Fibroblast of skin of scalp (primary cell): ENCODE results near the gene EFCC1. TPM values are rescaled to one million over a fixed set of nuclear protein-coding genes. Genes with fewer than 3 reads are reported as not detected.
A peak's percentile ranks its signal among the peaks of the same experiment; 100 is the strongest.

ENCODE experiments used
- DNase-seq: peaks from one replicate; pipeline ENCODE4 v3.0.0-alpha.2; 2013
- polyA plus RNA-seq, 2 experiments: library from polyadenylated mRNA; unstranded; fragments of 120-200 nt; gene quantifications; one replicate each; pipeline ENCODE4 v1.2.1, GENCODE V29; 2013; ENCODE audit not compliant: insufficient read length in 2 of 2

The EFCC1 gene, protein sequence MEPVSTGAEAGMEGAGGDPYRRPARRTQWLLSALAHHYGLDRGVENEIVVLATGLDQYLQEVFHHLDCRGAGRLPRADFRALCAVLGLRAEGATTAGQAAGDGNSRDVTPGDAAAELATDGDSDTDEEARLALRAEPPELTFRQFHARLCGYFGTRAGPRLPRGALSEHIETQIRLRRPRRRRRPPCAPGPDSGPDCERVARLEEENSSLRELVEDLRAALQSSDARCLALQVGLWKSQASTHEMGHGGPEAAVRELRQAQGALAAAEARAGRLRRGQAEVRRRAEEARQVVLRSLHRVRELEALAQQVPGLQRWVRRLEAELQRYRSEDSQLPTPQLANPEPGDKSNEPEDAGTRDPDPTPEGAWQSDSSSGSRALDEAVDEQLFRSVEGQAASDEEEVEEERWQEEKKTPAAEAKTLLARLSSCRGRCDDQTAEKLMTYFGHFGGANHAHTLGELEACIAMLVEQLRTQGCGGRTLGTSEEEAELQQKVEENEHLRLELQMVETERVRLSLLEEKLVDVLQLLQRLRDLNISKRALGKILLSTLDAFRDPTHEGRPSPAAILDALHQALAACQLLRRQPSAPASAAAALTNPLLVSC
- polyA plus RNA-seq (2013, experiment 1 of 2; ENCODE audit: insufficient read length) = not detected
- 0.09 TPM for polyA plus RNA-seq (2013, experiment 2 of 2; ENCODE audit: insufficient read length)

DNA sequence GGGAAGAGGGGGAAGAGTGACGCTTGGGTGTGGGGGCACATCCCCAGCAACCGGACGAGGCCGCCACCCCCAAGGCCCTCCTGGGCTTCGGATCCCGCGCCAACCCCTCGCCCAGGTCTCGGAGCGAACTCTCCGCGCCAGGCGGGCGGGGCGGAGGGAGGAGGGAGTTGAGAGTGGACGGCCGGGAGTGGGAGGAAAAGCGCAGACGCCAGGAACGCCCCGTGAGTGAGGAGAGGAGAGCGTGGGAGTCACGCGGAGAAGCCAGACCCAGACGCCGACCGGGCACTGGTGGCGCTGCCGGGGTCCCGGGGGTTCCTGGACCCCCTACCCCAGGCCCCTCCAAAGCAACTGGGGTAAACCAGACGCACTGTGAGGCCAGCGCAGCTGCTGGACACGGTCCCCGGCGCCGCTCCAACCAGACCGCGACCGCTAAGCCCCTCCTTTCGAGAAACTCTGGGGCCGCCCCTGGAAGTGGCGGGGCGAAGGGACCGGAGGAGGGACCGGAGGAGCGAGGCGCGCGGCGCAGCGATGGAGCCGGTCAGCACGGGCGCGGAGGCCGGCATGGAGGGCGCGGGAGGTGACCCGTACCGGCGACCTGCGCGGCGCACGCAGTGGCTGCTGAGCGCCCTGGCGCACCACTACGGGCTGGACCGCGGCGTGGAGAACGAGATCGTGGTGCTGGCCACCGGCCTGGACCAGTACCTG, at the start of gene EFCC1:
Gene EFCC1, plus strand, starts transcription at position 204 of the 705 bp plus-strand sequence. Its CDS starts 325 bp downstream, at position 529.
- DNase-seq = no peak

DNA sequence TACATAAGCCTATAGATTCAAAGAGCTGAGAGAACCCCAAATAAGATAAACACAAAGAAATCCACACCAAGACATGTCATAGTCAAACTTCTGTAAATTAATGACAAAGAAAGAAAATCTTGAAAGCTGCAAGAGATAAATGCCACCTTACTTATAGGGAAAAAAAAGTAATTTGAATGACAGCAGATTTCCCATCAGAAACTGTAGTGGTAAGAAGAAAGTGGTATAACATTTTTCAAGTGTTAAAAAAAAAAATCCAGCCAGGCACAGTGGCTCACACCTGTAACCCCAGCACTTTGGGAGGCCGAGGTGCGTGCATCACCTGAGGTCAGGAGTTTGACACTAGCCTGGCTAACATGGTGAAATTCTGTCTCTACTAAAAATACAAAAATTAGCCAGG, 44.7 kb upstream of the EFCC1 start:
- DNase-seq = no peak

DNA sequence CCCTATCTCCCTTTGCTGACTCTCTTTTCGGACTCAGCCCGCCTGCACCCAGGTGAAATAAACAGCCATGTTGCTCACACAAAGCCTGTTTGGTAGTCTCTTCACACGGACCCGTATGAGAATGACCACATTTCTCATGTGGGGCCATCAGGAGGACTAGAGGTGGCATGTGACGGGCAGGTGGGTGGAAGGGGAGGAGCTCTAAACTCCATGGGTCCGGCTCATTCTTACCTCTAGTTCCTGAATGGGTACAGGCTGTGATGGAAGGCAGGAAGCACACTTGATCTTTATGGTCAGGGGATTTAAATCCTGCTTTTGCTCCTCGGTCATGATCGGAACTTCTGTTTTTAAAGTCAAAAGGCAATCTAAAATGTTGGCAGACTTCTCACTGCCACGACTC, 35.8 kb upstream of the EFCC1 start:
- no peak for DNase-seq

DNA sequence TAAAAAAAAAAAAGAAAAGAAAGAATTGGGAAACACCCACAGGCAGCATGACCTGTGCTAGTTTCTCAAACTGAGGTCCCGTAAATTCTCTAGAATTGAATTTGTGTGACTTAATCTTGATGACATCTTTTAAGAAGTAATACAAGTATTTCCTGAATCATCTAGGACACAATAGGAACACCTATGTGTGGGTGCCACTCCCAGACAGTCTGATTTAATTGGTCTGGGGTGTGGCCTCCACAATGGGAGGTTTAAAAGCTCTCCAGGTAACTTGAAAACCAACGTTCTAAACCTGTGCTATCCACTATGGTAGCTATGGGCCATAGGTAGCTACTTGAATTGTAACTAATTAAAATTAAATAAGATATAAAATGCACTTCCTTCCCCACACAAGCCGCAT, 35.3 kb upstream of the EFCC1 start:
- no peak for DNase-seq

DNA sequence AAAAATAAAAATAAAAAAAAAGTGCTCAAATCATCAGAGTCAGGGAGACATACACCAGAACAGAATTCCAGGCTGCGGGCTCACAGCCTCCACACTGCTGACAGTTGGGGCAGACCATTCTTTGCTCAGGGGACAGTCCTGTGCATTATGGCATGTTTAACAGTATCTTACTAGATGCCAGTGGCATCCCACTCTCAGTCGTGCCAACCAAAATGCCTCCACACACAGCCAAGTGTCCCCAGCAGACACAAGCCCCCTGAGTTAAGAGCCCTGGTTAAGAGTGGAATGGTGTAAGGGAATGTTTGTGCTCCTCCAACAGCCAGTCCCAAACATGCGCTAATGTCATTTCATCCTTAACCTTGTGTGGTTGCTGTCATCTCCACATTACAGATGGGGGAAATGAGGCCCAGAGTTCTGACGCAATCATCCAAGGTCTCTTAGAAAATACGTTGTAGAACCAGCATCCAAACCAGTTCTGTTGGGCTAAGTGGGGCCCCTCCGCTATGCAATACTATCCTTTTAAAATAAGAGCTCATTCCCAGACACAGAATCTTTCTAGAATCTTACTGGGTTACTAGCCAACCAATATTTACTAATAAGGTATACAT, 33.3 kb upstream of the EFCC1 start:
- no peak for DNase-seq

DNA sequence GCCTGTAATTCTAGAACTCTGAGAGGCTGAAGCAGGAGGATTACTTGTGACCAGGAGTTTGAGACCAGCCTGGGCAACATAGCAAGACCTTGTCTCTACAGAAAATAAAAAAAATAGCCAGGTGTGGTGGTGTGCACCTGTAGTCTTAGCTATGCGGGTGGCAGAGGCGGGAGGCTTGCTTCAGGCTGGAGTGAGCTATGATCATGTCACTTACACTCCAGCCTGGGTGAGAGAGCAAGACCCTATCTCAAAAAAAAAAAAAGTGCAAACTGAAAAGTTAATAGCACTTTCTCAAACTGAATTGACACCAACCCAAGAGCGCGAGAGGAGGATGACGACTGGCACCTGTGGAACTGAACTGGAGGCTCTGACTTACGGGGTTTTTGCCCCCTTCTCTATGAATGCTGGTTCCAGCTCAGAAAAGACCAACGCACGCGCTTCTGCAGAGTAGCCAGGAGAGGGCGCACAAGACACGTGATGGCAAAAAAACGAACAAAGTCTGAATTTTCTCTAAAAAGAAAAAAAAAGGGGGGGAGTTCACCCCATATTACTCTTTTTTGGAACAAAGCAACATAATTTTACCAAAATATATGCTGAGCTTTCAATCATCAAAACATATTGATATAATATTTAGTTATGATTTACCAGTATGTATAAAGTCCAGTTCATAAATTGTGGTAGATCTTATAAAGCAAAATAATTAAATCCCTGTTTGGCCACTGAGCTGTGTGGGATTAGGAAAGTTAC, 30.9 kb upstream of the EFCC1 start:
- DNase-seq = peak; percentile 49

DNA sequence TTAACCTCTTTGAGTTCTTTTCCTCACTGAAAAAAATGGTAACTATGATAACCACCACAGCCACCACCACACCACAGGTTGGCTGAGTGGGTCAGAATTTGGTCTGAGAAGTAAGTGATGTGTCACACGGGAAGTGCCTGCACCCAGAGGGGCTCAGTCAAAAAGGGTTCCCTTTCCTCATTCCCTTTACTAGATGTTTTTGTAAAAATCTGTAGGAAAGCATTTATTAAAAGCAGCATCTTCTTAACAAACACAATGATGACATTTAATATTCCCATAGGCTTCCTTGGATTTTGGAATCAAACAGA, 30.4 kb upstream of the EFCC1 start:
- DNase-seq = no peak

DNA sequence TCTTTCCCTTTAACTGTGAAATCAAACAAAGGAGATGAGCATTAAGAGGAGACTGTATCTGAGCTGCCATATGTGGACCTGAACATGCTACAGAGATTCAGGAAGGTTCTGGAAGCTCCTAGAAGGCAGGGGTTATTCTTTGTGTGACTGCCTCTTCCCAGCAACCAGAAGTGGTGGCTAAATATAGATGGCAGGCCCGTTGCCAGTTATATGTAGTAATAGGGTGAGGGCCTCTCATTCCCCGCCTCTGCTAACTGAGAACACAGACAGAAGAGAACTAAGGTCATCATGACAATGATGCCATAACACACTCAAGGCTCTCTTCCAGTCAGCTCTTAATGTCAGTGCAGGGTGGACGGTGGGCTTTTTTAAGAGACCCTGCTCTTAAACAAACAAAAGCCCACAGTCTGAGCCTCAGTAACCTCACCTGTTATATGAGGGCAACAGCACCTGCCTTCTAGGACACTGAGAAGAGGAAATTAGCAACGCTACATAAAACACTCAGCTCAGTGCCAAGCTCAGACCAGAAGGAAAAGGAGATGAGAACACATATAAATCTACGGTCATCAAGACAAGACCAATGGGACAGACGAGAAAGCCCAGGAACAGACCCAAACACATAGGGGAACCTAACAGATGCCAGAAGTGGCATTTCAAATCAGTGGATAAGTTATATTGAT, 29.5 kb upstream of the EFCC1 start:
- DNase-seq = peak; percentile 14

DNA sequence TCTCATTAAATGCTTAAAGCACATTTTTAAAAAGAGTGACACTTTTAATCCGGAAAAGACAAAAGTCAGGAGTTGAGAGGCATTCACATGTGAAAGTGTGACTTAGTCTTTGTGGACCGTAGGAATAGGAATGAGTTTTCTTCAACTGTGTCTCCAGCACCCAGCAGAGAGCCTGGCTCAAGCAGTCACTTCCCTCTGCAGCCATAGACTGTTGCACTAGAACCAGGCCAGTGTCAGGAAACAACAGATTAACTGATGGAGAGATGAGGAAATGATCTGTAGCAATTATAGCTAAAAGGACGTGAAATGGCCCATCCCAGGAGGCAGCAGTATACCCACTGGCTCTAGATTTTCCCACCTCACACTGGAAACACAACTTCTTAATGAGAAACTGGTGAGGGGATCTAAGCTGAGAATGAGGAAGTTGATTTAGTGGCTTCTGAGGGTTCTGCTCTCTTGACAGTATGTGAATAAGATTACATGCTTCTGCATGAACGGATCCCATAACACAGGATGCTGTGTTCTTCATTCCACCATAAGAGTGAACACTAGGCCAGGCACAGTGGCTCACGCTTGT, 27.0 kb upstream of the EFCC1 start:
- no peak for DNase-seq

DNA sequence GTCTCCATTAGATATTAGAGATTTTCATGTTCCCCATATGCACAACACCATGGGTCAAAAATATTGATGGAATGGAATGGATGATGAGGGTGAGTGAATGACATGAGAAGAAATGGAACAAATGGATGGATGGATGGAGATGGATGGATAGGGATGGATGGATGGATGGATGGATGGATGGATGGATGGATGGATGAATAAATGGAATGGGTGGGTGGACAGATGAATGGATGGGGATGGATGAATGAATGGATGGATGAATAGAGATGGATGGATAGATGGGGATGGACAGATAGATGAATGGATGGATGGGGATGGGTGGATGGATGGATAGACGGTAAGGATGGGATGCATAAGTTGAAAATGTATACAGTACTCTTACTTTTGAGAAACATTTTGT, 25.8 kb upstream of the EFCC1 start:
- no peak for DNase-seq

DNA sequence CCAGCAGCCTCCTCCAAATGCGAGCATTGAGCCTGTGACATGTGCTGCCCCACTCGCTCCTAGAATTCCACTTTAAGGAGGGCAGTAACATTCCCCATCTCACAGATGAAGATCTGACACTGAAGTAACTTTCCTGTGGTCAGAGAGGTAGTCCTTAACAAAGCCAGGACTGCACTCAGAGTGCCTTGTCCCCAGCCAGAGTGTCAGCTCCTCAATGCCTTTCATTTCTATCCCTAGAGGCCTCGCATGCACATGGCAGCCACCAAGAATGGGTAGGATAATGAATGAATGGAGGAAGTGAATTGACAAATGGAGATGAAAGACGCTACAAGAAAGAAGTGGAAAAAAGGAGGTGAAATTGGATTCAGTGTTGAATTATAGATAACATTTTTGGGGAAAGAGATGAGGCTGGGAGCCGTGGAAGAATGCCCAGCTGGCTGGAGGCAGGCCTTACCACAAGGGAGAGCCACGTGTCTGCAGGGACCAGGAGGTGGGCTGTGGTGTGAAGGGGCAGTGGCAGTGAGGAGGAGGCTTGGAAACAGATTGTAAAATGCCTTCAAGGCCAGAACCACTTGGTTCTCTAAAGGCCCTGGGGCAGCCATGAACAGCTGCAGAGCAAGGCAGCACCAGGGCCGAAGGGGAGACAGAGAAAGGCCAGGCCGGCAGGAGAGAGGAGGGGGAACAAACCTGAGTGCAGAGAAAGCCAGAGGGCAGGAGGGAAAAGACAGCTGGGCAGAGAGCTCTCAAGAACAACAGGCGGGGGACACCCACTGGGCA, 17.6 kb upstream of the EFCC1 start:
- no peak for DNase-seq

DNA sequence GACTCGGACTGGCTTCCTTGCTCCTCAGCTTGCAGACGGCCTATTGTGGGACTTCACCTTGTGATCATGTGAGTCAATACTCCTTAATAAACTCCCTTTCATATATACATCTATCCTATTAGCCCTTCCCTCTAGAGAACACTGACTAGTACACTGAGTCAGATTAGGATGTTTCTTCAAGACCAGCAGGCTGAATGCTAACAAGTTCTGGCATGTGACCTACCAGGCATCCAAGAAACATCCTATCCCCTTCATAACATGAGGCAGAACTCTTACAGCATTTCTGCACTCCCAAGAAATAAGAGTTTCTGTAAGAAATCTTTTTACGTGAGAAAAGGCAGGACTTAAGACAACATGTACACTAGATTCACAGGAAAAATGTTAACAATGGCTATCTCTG, 16.5 kb upstream of the EFCC1 start:
- no peak for DNase-seq

DNA sequence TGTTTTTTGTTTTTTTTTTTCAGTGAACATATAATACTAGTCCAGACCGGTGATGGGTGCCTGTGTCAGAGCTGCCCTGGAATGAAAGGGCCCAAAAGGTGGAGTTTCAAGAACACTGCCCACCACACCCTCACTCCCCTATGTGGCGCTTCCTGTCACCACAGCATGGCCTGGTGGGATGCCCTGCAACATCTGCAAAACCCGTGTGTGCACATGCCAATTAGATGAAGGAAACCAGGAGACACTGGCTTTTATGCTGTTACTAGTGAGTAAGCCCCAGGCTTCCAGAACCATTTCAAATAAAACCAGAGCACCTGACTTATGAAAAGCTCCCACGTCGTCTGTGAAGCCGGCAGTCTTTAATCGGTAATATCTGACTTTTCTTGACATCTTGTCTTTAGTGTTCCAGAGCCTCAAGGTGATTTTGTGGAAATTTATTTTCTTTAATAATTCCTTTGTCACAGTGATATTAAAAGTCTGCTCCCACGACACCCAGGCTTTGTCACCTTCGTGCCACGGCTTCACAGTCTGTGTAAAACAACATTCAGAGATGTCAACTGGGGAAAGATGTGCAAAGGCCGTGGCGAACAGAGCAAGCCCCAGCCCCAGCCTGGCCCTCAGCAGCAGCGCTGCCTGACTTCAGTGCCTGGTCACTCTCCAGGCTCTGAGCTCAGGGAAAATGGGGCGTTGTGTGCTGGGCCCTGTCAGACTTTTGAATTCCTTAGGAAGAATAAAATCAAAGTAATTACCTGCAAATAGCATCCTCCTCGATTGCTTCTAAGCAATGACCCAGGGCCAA, 13.6 kb upstream of the EFCC1 start:
- DNase-seq = no peak

DNA sequence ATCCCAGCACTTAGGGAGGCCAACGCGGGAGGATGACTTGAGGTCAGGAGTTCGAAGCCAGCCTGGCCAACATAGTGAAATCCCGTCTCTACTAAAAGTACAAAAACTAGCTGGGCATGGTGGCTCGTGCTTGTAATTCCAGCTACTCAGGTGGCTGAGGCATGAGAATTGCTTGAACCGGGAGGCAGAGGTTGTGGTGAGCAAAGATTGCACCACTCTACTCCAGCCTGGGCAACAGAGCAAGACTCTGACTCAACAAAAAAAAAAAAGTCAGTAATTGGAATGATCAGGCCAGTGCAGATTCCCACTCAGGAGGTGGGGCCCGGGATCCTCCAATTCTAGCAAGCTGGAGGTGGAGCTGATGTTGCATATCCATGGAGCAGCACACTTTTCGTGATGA, 12.8 kb upstream of the EFCC1 start:
- no peak for DNase-seq

DNA sequence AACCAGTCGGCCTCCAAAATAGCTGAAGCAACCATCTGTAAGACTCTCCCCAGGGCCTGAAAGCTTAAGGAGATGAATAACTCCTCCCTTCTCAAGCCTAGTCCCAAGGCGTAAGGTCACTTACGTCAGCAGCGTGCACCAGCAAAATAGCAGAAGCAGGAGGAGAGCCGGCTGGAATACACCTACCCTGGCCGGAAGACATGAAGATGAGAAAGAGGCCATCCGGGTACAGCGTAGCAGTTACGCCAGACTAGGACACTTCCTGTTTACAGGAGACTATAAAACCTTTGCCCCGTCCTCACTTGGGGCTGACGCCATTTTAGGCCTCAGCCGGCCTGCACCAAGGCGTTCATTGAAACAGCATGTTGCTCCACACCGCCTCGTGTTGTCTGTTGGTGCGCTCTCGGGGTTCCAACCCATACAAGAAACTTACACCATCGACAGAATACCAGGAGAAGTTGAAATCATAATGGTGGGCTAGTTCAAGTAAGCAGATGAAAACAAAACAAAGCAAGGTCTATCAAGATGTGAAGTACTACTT, 9.7 kb upstream of the EFCC1 start:
- DNase-seq = no peak

DNA sequence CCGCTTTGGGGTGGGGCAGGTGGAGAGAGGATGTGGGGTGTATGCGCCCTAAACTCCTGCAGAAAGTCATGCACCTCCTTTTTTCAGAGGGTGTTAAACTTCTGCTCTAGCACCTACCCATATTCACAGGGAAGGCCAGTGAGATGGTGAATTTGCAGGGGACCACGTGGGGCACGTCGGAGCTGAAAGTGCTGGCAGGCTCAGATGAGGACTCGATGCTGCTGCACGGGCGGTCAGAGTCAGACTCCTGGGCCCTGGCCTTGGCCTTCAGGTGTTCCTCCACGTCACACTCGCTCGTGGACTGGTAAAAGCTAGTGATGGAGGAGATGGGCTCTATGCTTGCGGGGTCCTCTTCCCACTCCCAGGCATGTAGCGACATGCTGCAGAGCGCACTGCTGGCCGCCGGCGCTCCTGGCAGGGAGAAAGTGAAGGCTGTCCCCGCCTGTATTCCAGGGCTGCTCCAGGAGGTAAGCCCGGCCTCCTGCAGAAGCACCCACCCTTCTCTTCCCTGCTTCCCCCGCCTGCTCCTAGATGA, 8.1 kb upstream of the EFCC1 start:
- DNase-seq = no peak

DNA sequence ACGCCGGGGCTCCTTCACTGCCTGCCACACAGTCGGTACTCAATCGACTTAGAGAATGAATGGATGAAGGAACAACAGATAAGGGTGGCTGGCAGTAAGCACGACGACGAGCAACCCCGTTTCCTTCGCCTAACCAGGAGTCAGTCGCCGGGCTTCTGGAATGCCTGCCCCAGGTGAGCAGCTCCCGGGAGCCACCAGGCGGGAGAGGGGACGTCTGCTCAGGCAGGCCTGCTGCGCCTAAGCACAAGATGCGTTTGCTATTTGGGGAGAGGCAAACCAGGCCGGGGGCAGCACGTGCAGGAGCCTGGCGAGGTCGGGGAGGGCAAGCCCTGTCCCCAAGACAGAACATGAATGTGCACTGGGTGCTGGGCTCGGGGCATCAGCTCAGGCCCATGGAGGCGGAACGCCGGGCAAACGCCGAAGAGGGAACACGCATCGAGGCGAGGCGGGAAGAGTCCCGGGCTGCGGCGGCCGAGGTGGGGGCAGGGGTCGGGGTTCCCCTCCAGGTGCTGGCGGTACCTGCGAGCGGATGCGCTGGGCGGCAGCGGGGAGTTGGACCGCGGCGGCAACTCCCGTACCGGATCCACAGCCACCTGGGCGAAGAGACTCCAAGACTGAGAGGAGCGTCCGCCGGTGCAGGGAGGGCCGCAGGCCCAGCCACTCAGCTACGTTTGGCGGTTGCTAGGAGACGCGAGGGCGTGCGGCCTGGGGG, 7.5 kb upstream of the EFCC1 start, which contains the start of gene CFAP92:
Gene CFAP92, minus strand, starts transcription at position 616 of the 712 bp plus-strand sequence. CDS start 772 bp downstream, outside the sequence.
- DNase-seq = peak; percentile 54

DNA sequence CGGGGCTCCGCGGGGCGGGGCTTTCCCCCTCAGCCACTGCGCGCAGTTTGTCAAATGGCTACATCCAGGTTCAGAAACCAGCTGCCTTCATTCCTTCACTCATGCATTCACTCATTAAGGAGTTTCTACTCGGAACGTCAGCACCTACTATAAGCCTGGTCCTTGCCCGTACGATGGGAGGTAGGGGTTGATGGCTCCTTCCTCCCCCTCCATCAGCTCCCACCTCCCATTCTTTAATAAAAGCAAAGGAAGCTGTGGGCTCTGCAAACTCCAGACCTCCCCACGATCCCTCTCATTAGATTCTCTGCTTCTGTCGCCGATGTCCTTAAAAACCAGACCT, 7.0 kb upstream of the EFCC1 start:
- no peak for DNase-seq
